Measurements from ENCODE around the gene GALNT14. TPM values are rescaled to one million over a fixed set of nuclear protein-coding genes. Genes with fewer than 3 reads are reported as not detected.
A peak's percentile ranks its signal among the peaks of the same experiment; 100 is the strongest.

GALNT14 gene
- total RNA-seq, 1 donor from 2014 or later: 7.4 TPM

DNA sequence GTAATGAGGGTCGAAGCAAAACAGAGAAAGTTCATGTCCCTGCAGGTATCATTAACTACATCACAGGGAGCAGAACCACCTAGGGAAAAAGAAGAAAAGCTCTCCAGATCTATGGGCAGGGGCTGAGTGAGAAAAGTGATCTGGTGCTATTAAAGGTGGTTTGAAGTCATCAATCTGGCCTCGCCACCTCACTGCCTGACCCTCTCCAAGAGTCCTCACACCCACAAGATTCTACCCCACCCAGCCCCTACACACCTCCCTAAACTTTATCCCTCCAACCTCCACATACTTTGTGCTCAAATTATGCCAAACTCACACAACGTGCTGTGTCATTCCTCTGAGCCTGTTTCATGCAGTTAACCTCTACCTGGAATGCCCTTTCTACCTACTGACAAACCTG is 2.2 kb downstream of the GALNT14 start:
- TF ChIP-seq, protein P1, sequence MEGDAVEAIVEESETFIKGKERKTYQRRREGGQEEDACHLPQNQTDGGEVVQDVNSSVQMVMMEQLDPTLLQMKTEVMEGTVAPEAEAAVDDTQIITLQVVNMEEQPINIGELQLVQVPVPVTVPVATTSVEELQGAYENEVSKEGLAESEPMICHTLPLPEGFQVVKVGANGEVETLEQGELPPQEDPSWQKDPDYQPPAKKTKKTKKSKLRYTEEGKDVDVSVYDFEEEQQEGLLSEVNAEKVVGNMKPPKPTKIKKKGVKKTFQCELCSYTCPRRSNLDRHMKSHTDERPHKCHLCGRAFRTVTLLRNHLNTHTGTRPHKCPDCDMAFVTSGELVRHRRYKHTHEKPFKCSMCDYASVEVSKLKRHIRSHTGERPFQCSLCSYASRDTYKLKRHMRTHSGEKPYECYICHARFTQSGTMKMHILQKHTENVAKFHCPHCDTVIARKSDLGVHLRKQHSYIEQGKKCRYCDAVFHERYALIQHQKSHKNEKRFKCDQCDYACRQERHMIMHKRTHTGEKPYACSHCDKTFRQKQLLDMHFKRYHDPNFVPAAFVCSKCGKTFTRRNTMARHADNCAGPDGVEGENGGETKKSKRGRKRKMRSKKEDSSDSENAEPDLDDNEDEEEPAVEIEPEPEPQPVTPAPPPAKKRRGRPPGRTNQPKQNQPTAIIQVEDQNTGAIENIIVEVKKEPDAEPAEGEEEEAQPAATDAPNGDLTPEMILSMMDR (conservative IDR thresholded peaks at IDR 0.05): no peak
- H3K27me3 Mint-ChIP-seq: peaks cover 75% of the 10 kb centered on the region
- peak overlapping the region; percentile 87 for H3K4me3 Mint-ChIP-seq

DNA sequence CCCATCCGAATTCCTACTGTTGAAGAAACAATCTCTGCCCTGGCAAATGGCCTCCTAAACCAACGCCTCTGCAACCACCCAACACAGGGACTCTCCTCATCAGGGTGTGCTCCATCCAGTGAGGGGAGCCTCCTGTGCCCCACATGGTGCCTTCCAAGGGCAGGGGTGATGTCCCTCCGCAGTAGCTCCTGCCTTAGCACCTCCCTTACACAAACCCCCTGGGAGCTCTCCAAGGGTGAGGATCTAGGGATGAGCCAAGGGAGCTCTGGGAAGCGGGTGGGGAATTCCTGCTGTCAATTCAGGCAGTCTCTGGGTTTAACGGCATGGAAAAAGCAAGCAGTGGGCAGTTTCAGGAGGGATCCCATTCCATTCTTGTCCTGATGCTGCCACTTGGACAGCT is 3.8 kb downstream of the GALNT14 start:
- H3K9me3 Mint-ChIP-seq: no peaks in the 10 kb centered on the region
- no peak overlapping the region for H3K4me3 Mint-ChIP-seq
- no peaks in the 10 kb centered on the region for H3K36me3 Mint-ChIP-seq
- TF ChIP-seq, protein P1 (conservative IDR thresholded peaks at IDR 0.05): no peak
- no peak overlapping the region for H3K27ac Mint-ChIP-seq
- H3K4me1 Mint-ChIP-seq (ENCODE audit: unreplicated experiment): peaks cover 13% of the 10 kb centered on the region
- DNase-seq (ENCODE audit: extremely low spot score, unreplicated experiment): no peak
- H3K27me3 Mint-ChIP-seq: peaks cover 68% of the 10 kb centered on the region

More for the DNA sequence above, 2.2 kb downstream of the GALNT14 start:
- DNase-seq (ENCODE audit: extremely low spot score, unreplicated experiment): no peak
- Mint-ChIP-seq H3K36me3 (no peaks in the 10 kb centered on the region), H3K9me3 (no peaks in the 10 kb centered on the region), H3K4me1 (ENCODE audit: unreplicated experiment) (peaks cover 8% of the 10 kb centered on the region), H3K27ac (no peak overlapping the region)

DNA sequence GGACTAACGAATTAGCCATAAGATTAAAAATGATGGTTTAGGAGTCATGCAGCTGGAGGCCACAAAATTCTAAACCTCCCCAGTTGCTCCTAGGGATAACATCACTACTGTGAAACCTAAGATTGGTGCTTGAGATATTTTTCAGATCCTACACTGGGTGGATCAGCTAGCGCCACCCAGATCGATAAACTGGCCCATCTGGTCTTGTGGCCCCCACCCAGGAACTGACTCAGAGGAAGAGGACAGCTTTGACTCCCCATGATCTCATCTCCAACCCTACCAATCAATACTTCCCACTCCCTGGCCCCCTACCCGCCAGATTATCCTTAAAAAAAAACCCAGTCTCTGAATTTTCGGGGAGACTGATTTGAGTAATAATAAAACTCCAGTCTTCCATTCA is 5.5 kb downstream of the GALNT14 start:
- no peaks in the 10 kb centered on the region for H3K9me3 Mint-ChIP-seq
- peaks cover 63% of the 10 kb centered on the region for H3K27me3 Mint-ChIP-seq
- H3K4me1 Mint-ChIP-seq (ENCODE audit: unreplicated experiment): peaks cover 19% of the 10 kb centered on the region

DNA sequence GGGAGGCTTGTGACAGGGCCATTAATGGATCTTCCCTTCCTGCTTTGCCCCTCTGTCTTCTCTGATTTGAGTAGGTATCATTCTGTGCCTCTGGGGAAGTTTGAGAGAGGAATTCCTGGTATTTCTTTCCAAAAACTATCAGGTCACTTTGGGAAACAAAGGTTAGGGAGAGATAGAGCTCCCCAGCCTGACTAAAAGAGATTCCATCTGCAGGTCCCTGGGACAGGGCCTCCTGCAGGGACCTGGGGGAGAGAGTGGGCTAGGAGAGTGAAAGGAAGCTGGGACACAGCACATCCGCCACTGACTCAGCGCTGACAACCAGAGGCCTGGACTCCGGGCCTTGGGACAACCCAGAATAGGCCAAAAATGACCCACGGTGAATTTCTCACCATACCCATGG is 6.4 kb downstream of the GALNT14 start:
- no peak overlapping the region for H3K4me3 Mint-ChIP-seq
- DNase-seq (ENCODE audit: extremely low spot score, unreplicated experiment): no peak

More for the DNA sequence above, 5.5 kb downstream of the GALNT14 start:
- Mint-ChIP-seq H3K4me3 (no peak overlapping the region), H3K36me3 (no peaks in the 10 kb centered on the region), H3K27ac (no peak overlapping the region)
- TF ChIP-seq, protein P1 (conservative IDR thresholded peaks at IDR 0.05): no peak
- DNase-seq (ENCODE audit: extremely low spot score, unreplicated experiment): no peak

DNA sequence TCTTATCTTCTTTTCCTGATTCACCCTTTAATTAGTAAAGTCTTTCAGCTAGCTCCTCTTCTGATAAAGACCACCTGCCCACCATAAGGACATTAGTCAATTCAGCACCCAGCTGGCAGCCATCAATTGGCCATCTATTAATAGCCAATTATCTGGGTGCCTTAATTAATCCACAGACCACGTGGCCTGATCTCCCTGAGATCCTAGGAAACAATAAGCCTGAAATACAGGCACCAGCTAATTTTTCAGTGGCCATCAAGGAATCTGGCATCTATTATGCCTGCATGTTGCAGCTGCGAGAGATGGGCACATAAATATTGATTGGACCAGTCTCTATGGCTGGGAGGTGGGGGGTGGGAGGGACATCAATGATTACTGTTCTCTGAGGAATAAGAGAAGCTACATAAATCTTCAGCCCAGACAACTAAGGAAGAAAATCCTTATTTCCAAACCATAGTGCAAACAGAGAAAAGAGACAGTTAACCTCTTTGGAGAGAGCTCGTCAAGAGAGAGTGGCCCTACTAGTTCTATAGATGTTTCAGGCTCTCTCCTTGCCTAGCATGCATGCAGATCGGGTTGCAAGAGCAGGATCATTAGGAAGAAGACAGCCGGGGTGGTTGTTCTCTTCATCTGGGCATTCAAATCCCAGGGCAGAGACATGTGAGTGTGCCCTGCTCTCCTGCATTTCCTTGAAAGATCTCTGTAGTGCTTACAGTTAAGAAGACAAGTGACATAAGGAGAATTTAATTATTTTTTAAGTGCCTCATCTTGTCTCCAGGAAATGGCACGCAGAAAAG is 8.7 kb downstream of the GALNT14 start:
- Mint-ChIP-seq H3K36me3 (no peaks in the 10 kb centered on the region), H3K4me3 (no peak overlapping the region), H3K27ac (no peak overlapping the region), H3K27me3 (peaks cover 58% of the 10 kb centered on the region), H3K9me3 (no peaks in the 10 kb centered on the region), H3K4me1 (ENCODE audit: unreplicated experiment) (peaks cover 11% of the 10 kb centered on the region)
- TF ChIP-seq, protein P1 (conservative IDR thresholded peaks at IDR 0.05): no peak
- no peak for DNase-seq (ENCODE audit: extremely low spot score, unreplicated experiment)

More for the DNA sequence above, 6.4 kb downstream of the GALNT14 start:
- Mint-ChIP-seq H3K36me3 (no peaks in the 10 kb centered on the region), H3K27ac (no peak overlapping the region), H3K4me1 (ENCODE audit: unreplicated experiment) (peaks cover 15% of the 10 kb centered on the region), H3K9me3 (no peaks in the 10 kb centered on the region), H3K27me3 (peaks cover 60% of the 10 kb centered on the region)
- TF ChIP-seq, protein P1 (conservative IDR thresholded peaks at IDR 0.05): no peak

All from type B pancreatic cell (in vitro differentiated cells).